Measurements from ENCODE around the gene CCDC146. TPM values are rescaled to one million over a fixed set of nuclear protein-coding genes. Genes with fewer than 3 reads are reported as not detected.

CCDC146 gene
- total and polyA plus RNA-seq, 10 of the 15 experiments (the other 5 are each of a cell fraction or from before 2014, with no cell fraction given) = 0.28 to 5.3 (median 1.3) TPM

GRCh38 chr7:77222819-77223218, 100.4 kb downstream of the CCDC146 start:
- no peaks in the 10 kb centered on the region for H3K27me3 ChIP-seq (replicated peaks in 1 of 2; ENCODE audit: control insufficient read depth in 2 of 2, insufficient read depth in 2 of 2, low read length in 1 of 2)
- no peak for ATAC-seq
- no peak for FAIRE-seq
- DNase-seq (ENCODE audit: low read depth, low spot score) = no peak
- H3K4me1 ChIP-seq (ENCODE audit: control insufficient read depth, insufficient read depth, low read length) = no peaks in the 10 kb centered on the region
- SMC1A ChIA-PET (ENCODE audit: uncharacterized antibody, unreplicated experiment) = interaction anchor here (1.2 kb wide), 1 partner anchor 17 kb away, joined by 3 read pairs; no protein-coding TSS in a partner anchor
- H4K20me1 ChIP-seq (ENCODE audit: control insufficient read depth, insufficient read depth) = no peaks in the 10 kb centered on the region
- no peak overlapping the region for H3K9ac ChIP-seq (ENCODE audit: control insufficient read depth, insufficient read depth, low read length)
- no peak overlapping the region for H3K4me3 ChIP-seq
- H3K36me3 ChIP-seq (ENCODE audit: control insufficient read depth in 2 of 2, insufficient read depth in 2 of 2, low read length in 1 of 2) = no peaks in the 10 kb centered on the region
- RAD21 ChIA-PET (ENCODE audit: unreplicated experiment) = no interaction called here
- H2AFZ ChIP-seq (ENCODE audit: control insufficient read depth, low read depth, low read length) = no peak overlapping the region
- H3K79me2 ChIP-seq (ENCODE audit: control insufficient read depth, insufficient read depth, low read length) = no peaks in the 10 kb centered on the region
- no TSS peak for BruUV-seq (replicated peaks)
- no peak overlapping the region for H3K27ac ChIP-seq (ENCODE audit: control insufficient read depth, insufficient read depth)
- in situ Hi-C loops (cut with MboI) = no loop called here
- peaks cover 1% of the 10 kb centered on the region; the same call in 1 of the 3 replicates for H3K9me3 ChIP-seq (replicated peaks; ENCODE audit: control insufficient read depth, insufficient read depth, low read length)
- H3K4me2 ChIP-seq (ENCODE audit: control insufficient read depth, insufficient read depth) = no peak overlapping the region
- WGBS (ENCODE audit: insufficient coverage, insufficient replicate concordance, low lambda C conversion rate, missing lambda C conversion rate) = 54% methylated on average over 4 of the region's 4 CpGs
- POLR2A ChIA-PET = interaction anchor here (1.3 kb wide), 1 partner anchor 23 kb away, joined by 3 read pairs; the partner anchor contains the start of gene FGL2
- intact Hi-C loops (cut with micrococcal nuclease; ENCODE audit: unreplicated experiment) = loop anchor here (2.0 kb wide), 1 partner anchor 20 kb away; no protein-coding TSS in a partner anchor
- CTCF ChIA-PET = no interaction called here
- no peak for TF ChIP-seq USF1 (IDR thresholded peaks at IDR 0.05; ENCODE audit: borderline replicate concordance, extremely low read length, insufficient read depth, low read depth, low read length)
- TF ChIP-seq CHD2 (IDR thresholded peaks at IDR 0.05; ENCODE audit: borderline replicate concordance, low read depth, low read length) = no peak
- TF ChIP-seq SMAD1 (IDR thresholded peaks at IDR 0.05; ENCODE audit: low read depth, partially characterized antibody) = no peak
- no peak for TF ChIP-seq TCF7 (IDR thresholded peaks at IDR 0.05; ENCODE audit: borderline replicate concordance)
- TF ChIP-seq CBFB (IDR thresholded peaks at IDR 0.05; ENCODE audit: low read depth) = no peak
- no peak for TF ChIP-seq IRF3 (IDR thresholded peaks at IDR 0.05)
- TF ChIP-seq TCF12 (IDR thresholded peaks at IDR 0.05; ENCODE audit: low read depth, low read length) = no peak
- no peak for TF ChIP-seq RELA (IDR thresholded peaks at IDR 0.05; ENCODE audit: borderline replicate concordance, partially characterized antibody)
- no peak for TF ChIP-seq CUX1 (IDR thresholded peaks at IDR 0.05; ENCODE audit: insufficient replicate concordance, low read depth, low read length)
- TF ChIP-seq GATAD2B (conservative IDR thresholded peaks at IDR 0.05; ENCODE audit: low read depth) = no peak
- no peak for TF ChIP-seq IRF5 (IDR thresholded peaks at IDR 0.05; ENCODE audit: borderline replicate concordance)
- TF ChIP-seq FOS (IDR thresholded peaks at IDR 0.05; ENCODE audit: borderline replicate concordance, extremely low read depth, insufficient read length) = no peak
- no peak for TF ChIP-seq SMC3 (IDR thresholded peaks at IDR 0.05; ENCODE audit: borderline replicate concordance, low read length)
- TF ChIP-seq MEF2B (IDR thresholded peaks at IDR 0.05; ENCODE audit: partially characterized antibody, poor library complexity, severe bottlenecking) = no peak
- TF ChIP-seq NR2C2 (IDR thresholded peaks at IDR 0.05; ENCODE audit: borderline replicate concordance, control insufficient read depth, insufficient read length, low read depth) = no peak

Measured in GM12878 (cell line).